ENCODE data around the gene NDFIP1. TPM values are rescaled to one million over a fixed set of nuclear protein-coding genes. Genes with fewer than 3 reads are reported as not detected.

The NDFIP1 gene
- total RNA-seq, 6 experiments from 2014 or later, result 50.4 to 61.1 (median 57.1) TPM

- intact Hi-C loops (cut with DNase I), result no loop called here
- Histone ChIP-seq H3K36me3 (no peaks in the 10 kb centered on the region), H3K4me3 (no peak overlapping the region), H3K9me3 (no peaks in the 10 kb centered on the region), H3K27me3 (no peaks in the 10 kb centered on the region), H3K4me1 (no peaks in the 10 kb centered on the region), H3K27ac (no peak overlapping the region)
- TF ChIP-seq CTCF (IDR thresholded peaks at IDR 0.05), result no peak
- TF ChIP-seq POLR2A (IDR thresholded peaks at IDR 0.05), result no peak
- no peak for DNase-seq
- peak in 2 of 4 donors; percentile 14 to 27 for ATAC-seq
- WGBS (ENCODE audit: insufficient coverage, low coverage, low lambda C conversion rate, missing lambda C conversion rate), result 67% methylated on average over 4 of the region's 8 CpGs
Measured at GRCh38 chr5:142095651-142096330, 12.8 kb upstream of the NDFIP1 start.

- no peak for TF ChIP-seq CTCF (IDR thresholded peaks at IDR 0.05)
- no peak for TF ChIP-seq POLR2A (IDR thresholded peaks at IDR 0.05)
- ATAC-seq (no peak), DNase-seq (no peak)
- H3K27ac ChIP-seq, result no peak overlapping the region
- H3K4me1 ChIP-seq, result no peaks in the 10 kb centered on the region
- intact Hi-C loops (cut with DNase I), result no loop called here
- no peaks in the 10 kb centered on the region for H3K36me3 ChIP-seq
- H3K27me3 ChIP-seq, result no peaks in the 10 kb centered on the region
- no peaks in the 10 kb centered on the region for H3K9me3 ChIP-seq
- H3K4me3 ChIP-seq, result no peak overlapping the region
- 74% methylated on average over 3 of the region's 3 CpGs for WGBS (ENCODE audit: insufficient coverage, low coverage, low lambda C conversion rate, missing lambda C conversion rate)
Measured at GRCh38 chr5:142096382-142096781, 12.2 kb upstream of the NDFIP1 start.

- H3K4me3 ChIP-seq, result no peak overlapping the region
- no peaks in the 10 kb centered on the region for H3K4me1 ChIP-seq
- TF ChIP-seq CTCF (IDR thresholded peaks at IDR 0.05) (no peak), POLR2A (IDR thresholded peaks at IDR 0.05) (no peak)
- no peaks in the 10 kb centered on the region for H3K36me3 ChIP-seq
- no peak overlapping the region for H3K27ac ChIP-seq
- ATAC-seq (no peak), DNase-seq (no peak)
- H3K9me3 ChIP-seq, result no peaks in the 10 kb centered on the region
- 100% methylated on average over 5 of the region's 9 CpGs for WGBS (ENCODE audit: insufficient coverage, low coverage, low lambda C conversion rate, missing lambda C conversion rate)
- no peaks in the 10 kb centered on the region for H3K27me3 ChIP-seq
- intact Hi-C loops (cut with DNase I), result no loop called here
Measured at GRCh38 chr5:142097681-142098080, 10.9 kb upstream of the NDFIP1 start.

GRCh38 chr5:142098275-142098674 is 10.3 kb upstream of the NDFIP1 start:
- DNase-seq (no peak), ATAC-seq (no peak)
- no peaks in the 10 kb centered on the region for H3K4me1 ChIP-seq
- 36% methylated on average over 1 of the region's 2 CpGs for WGBS (ENCODE audit: insufficient coverage, low coverage, low lambda C conversion rate, missing lambda C conversion rate)
- no peak overlapping the region for H3K27ac ChIP-seq
- H3K4me3 ChIP-seq, result no peak overlapping the region
- no peaks in the 10 kb centered on the region for H3K9me3 ChIP-seq
- H3K27me3 ChIP-seq, result no peaks in the 10 kb centered on the region
- TF ChIP-seq POLR2A (IDR thresholded peaks at IDR 0.05) (no peak), CTCF (IDR thresholded peaks at IDR 0.05) (no peak)
- no peaks in the 10 kb centered on the region for H3K36me3 ChIP-seq
- intact Hi-C loops (cut with DNase I), result no loop called here

- no peak for TF ChIP-seq CTCF (IDR thresholded peaks at IDR 0.05)
- TF ChIP-seq POLR2A (IDR thresholded peaks at IDR 0.05), result no peak
- Histone ChIP-seq H3K9me3 (no peaks in the 10 kb centered on the region), H3K4me1 (no peaks in the 10 kb centered on the region), H3K36me3 (no peaks in the 10 kb centered on the region), H3K27ac (no peak overlapping the region), H3K27me3 (no peaks in the 10 kb centered on the region), H3K4me3 (no peak overlapping the region)
- intact Hi-C loops (cut with DNase I), result no loop called here
- peak in 1 of 4 donors; percentile 31 for ATAC-seq
- DNase-seq, result no peak
Measured at GRCh38 chr5:142098931-142099330, 9.6 kb upstream of the NDFIP1 start.

Measured in right lobe of liver (tissue), 6 donors.